GM12878 (cell line): Measurements from ENCODE around the gene RCOR1. TPM values are rescaled to one million over a fixed set of nuclear protein-coding genes. Genes with fewer than 3 reads are reported as not detected.

Source experiments
- ATAC-seq: fragments of 200-7000 bp; cut with Tn5 transposase; 3 replicates; pipeline ENCODE4 v1.9.1; 2020; ENCODE audit warnings: mild to moderate bottlenecking, moderate library complexity
- Bru-seq: library from RNA; stranded (reverse); fragments of 400-500 nt; gene quantifications from one replicate; lab custom pipeline; 2021; lab: Mats Ljungman, UMichigan
- BruChase-seq, 2 experiments: library from RNA; stranded (reverse); fragments of 400-500 nt; gene quantifications; one replicate each; lab custom pipeline; 2021; lab: Mats Ljungman, UMichigan
- BruUV-seq: library from RNA; stranded (reverse); fragments of 400-500 nt; replicated peaks from 2 replicates; lab custom pipeline; 2021; lab: Mats Ljungman, UMichigan
- CTCF ChIA-PET: fragments of 300-600 bp; sonication (Branson Sonifier 250); formaldehyde crosslinking; extraction: SDS; loops from one replicate; lab custom pipeline; 2021; ENCODE audit warnings: inconsistent platforms; lab: Yijun Ruan, JAX
- POLR2A ChIA-PET: fragments of 350-600 bp; formaldehyde crosslinking; extraction: SDS; loops from one replicate; lab custom pipeline; 2021; ENCODE audit warnings: inconsistent platforms; lab: Charles Lee
- RAD21 ChIA-PET: fragments of 300-600 bp; sonication (Branson Sonifier 250); formaldehyde crosslinking; loops from one replicate; lab custom pipeline; 2023; ENCODE audit warnings: antibody characterized with exemption; ENCODE audit not compliant: unreplicated experiment; lab: Charles Lee
- SMC1A ChIA-PET: fragments of 300-600 bp; sonication (Branson Sonifier 250); formaldehyde crosslinking; loops from one replicate; lab custom pipeline; 2023; ENCODE audit not compliant: unreplicated experiment, uncharacterized antibody; lab: Charles Lee
- DNase-seq: peaks from one replicate; pipeline ENCODE4 v3.0.0-alpha.2; 2011; ENCODE audit warnings: low read depth, low spot score
- FAIRE-seq: peaks from 3 replicates; lab custom pipeline; 2011; peaks lifted over from hg19 to GRCh38; lab: Jason Lieb, UNC
- H2AFZ ChIP-seq: 2 replicates; pipeline ENCODE4 v1.6.0; 2011; ENCODE audit warnings: low read depth, low read length, control low read depth; ENCODE audit not compliant: control insufficient read depth
- H3K27ac ChIP-seq: 2 replicates; pipeline ENCODE4 v1.5.1; 2011; ENCODE audit warnings: control low read depth; ENCODE audit not compliant: control insufficient read depth, insufficient read depth
- H3K27me3 ChIP-seq, 2 experiments: replicated peaks in 1 of 2; 2 replicates each; pipeline versions ENCODE4 v1.6.0 to v1.6.1; 2011; ENCODE audit warnings: low read length in 1 of 2; ENCODE audit not compliant: control insufficient read depth in 2 of 2, insufficient read depth in 2 of 2
- H3K36me3 ChIP-seq, 2 experiments: 2 replicates each; pipeline ENCODE4 v1.5.1; 2011; ENCODE audit warnings: low read length in 1 of 2; ENCODE audit not compliant: control insufficient read depth in 2 of 2, insufficient read depth in 2 of 2
- H3K4me1 ChIP-seq: 2 replicates; pipeline ENCODE4 v1.6.1; 2011; ENCODE audit warnings: mild to moderate bottlenecking, low read length, moderate library complexity, mixed read lengths; ENCODE audit not compliant: control insufficient read depth, insufficient read depth
- H3K4me2 ChIP-seq: 2 replicates; pipeline ENCODE4 v1.6.0; 2011; ENCODE audit warnings: control low read depth; ENCODE audit not compliant: control insufficient read depth, insufficient read depth
- H3K4me3 ChIP-seq: fragments of 200-600 bp; sonication (generic); 2 replicates; pipeline ENCODE4 v1.5.1; 2016
- H3K79me2 ChIP-seq: 2 replicates; pipeline ENCODE4 v1.6.0; 2011; ENCODE audit warnings: low read length; ENCODE audit not compliant: control insufficient read depth, insufficient read depth
- H3K9ac ChIP-seq: 2 replicates; pipeline ENCODE4 v1.8.0; 2011; ENCODE audit warnings: low read length, control low read depth, mixed read lengths; ENCODE audit not compliant: control insufficient read depth, insufficient read depth
- H3K9me3 ChIP-seq: replicated peaks from 3 replicates; pipeline ENCODE4 v1.5.1; 2011; ENCODE audit warnings: mild to moderate bottlenecking, low read length; ENCODE audit not compliant: control insufficient read depth, insufficient read depth
- H4K20me1 ChIP-seq: 2 replicates; pipeline ENCODE4 v1.6.0; 2011; ENCODE audit not compliant: control insufficient read depth, insufficient read depth
- FOXM1 ChIP-seq: IDR thresholded peaks from 2 replicates; pipeline ENCODE4 v1.6.1; 2012; ENCODE audit warnings: low read depth, mild to moderate bottlenecking, inconsistent platforms, low read length, moderate library complexity
- HDAC6 ChIP-seq: fragments of 200-600 bp; sonication (generic); IDR thresholded peaks from one replicate; pipeline ENCODE4 v1.8.0; 2017; ENCODE audit warnings: antibody characterized with exemption; ENCODE audit not compliant: unreplicated experiment
- MEF2A ChIP-seq: IDR thresholded peaks from 2 replicates; pipeline ENCODE4 v1.6.1; 2011; ENCODE audit warnings: low read depth, mild to moderate bottlenecking, low read length, moderate library complexity; ENCODE audit not compliant: insufficient read depth
- PAX5 ChIP-seq: IDR thresholded peaks from 2 replicates; pipeline ENCODE4 v1.6.1; 2011; ENCODE audit warnings: low read depth, low read length, borderline replicate concordance
- RB1 ChIP-seq: fragments of 450-650 bp; formaldehyde crosslinking; IDR thresholded peaks from 2 replicates; pipeline ENCODE4 v1.6.1; 2017; ENCODE audit warnings: mild to moderate bottlenecking, borderline replicate concordance
- SRF ChIP-seq, 2 experiments: IDR thresholded peaks; 2 replicates each; pipeline ENCODE4 v1.6.1; 2011; ENCODE audit warnings: low read depth in 2 of 2, low read length in 2 of 2, mild to moderate bottlenecking in 1 of 2, moderate library complexity in 1 of 2
- TBL1XR1 ChIP-seq: IDR thresholded peaks from 2 replicates; pipeline ENCODE4 v1.6.1; 2012; ENCODE audit warnings: low read depth, low read length, improper control_type of control experiment
- ZBTB33 ChIP-seq: fragments of 450-650 bp; IDR thresholded peaks from 2 replicates; pipeline ENCODE4 v1.6.1; 2017; ENCODE audit warnings: mild to moderate bottlenecking
- WGBS: methylation state at CpG from one replicate; pipeline ENCODE4 v1.1.6; 2016; ENCODE audit warnings: low lambda C conversion rate; ENCODE audit not compliant: insufficient replicate concordance, insufficient coverage; ENCODE audit errors: missing lambda C conversion rate; 5-methylcytosine and 5-hydroxymethylcytosine counted together
- in situ Hi-C: fragments of 300-500 bp; cut with MboI; formaldehyde crosslinking; loops from 9 replicates; pipeline ENCODE4 v1.14.3; 2018; ENCODE audit warnings: mixed read lengths
- intact Hi-C: fragments of 100-400 bp; cut with micrococcal nuclease; formaldehyde crosslinking; loops from one replicate; pipeline ENCODE4 v1.14.2; 2022; ENCODE audit not compliant: unreplicated experiment
- long read RNA-seq, 2 experiments: library from polyadenylated mRNA; unstranded; transcript quantifications; one replicate each; pipeline ENCODE4 v2.0.0, GENCODE V29; 2019 to 2020
- polyA minus RNA-seq, 3 experiments: library from RNA; depleted of rRNA, polyadenylated mRNA; stranded (reverse); fragments of >200 nt; gene quantifications; 2 replicates each; pipeline ENCODE4 v1.2.3, GENCODE V29; 2011
- polyA plus RNA-seq, 11 experiments: library from polyadenylated mRNA; depleted of rRNA in 4 of 11; unstranded in 6 of 11; stranded (reverse) in 5 of 11; fragments of >200 nt; fragmentation: Nextera tagmentation in 4 of 11; fragmentation: Illumina TruSeq in 1 of 11; extraction: Ambion mirVana in 4 of 11; extraction: Trizol in 1 of 11; gene quantifications; 1 replicate in 1 of 11; 2 replicates in 10 of 11; pipeline versions ENCODE4 v1.2.1 to v1.2.3, GENCODE V29; 2011 to 2016; ENCODE audit warnings: inconsistent platforms in 2 of 11, missing spikeins in 2 of 11, low read depth in 1 of 11
- total RNA-seq, 4 experiments: library from RNA; depleted of rRNA in 3 of 4; stranded (reverse); fragments of >200 nt in 3 of 4; fragmentation: Illumina TruSeq in 1 of 4; extraction: Trizol in 1 of 4; gene quantifications; 2 replicates each; pipeline versions ENCODE4 v1.2.1 to v1.2.3, GENCODE V29; 2013 to 2021
- TF ChIP-seq, protein P1 (sequence below): fragments of 450-650 bp; formaldehyde crosslinking; IDR thresholded peaks from 2 replicates; pipeline ENCODE4 v1.4.0; 2020; ENCODE audit warnings: mild to moderate bottlenecking, moderate library complexity
- TF ChIP-seq, protein P2 (sequence below): fragments of 450-650 bp; IDR thresholded peaks from 2 replicates; pipeline ENCODE4 v1.6.1; 2014; ENCODE audit warnings: mild to moderate bottlenecking

RCOR1 gene
- total RNA-seq (2013; cell fraction: nucleolus; rRNA removed): 26.6 and 29.6 TPM in 2 replicates
- 4.1 and 4.3 TPM in 2 replicates for total RNA-seq (2014; rRNA removed)
- 6.5 and 9.4 TPM in 2 replicates for total RNA-seq (2014; rRNA removed; fragmentation: Illumina TruSeq; extraction: Trizol)
- total RNA-seq (2021): 10.4 and 12.2 TPM in 2 replicates
- polyA plus RNA-seq (2011; ENCODE audit: low read depth): 4.0 TPM
- polyA plus RNA-seq (2011; rRNA removed): 10.3 and 11.2 TPM in 2 replicates
- polyA plus RNA-seq (2011; cell fraction: cytosol; rRNA removed): 5.1 and 7.3 TPM in 2 replicates
- 9.4 and 13.1 TPM in 2 replicates for polyA plus RNA-seq (2011; cell fraction: nucleus; rRNA removed)
- 4.8 and 6.6 TPM in 2 replicates for polyA plus RNA-seq (2012)
- 8.1 and 8.6 TPM in 2 replicates for polyA plus RNA-seq (2014; fragmentation: Illumina TruSeq; extraction: Trizol)
- 1 to 10 TPM; 1.9 to 2.2 TPM for polyA plus RNA-seq (2014; fragmentation: Nextera tagmentation; extraction: Ambion mirVana)
- polyA plus RNA-seq (2014; rRNA removed): 4.8 and 5.0 TPM in 2 replicates
- 1 to 10 TPM; 1.6 to 1.8 TPM for polyA plus RNA-seq (2016; fragmentation: Nextera tagmentation; extraction: Ambion mirVana)
- 11.4 and 11.7 TPM in 2 replicates for polyA minus RNA-seq (2011; rRNA and poly(A)+ RNA removed)
- polyA minus RNA-seq (2011; cell fraction: cytosol; rRNA and poly(A)+ RNA removed): 4.0 and 5.1 TPM in 2 replicates
- polyA minus RNA-seq (2011; cell fraction: nucleus; rRNA and poly(A)+ RNA removed): 6.2 and 11.2 TPM in 2 replicates
- Bru-seq, nascent RNA: percentile 77 among the genes with signal in this experiment
- BruChase-seq, experiment 1, labeled RNA remaining after a 6-hour chase: percentile 79 among the genes with signal in this experiment
- percentile 79 among the genes with signal in this experiment for BruChase-seq, experiment 2, labeled RNA remaining after a 2-hour chase
- long read RNA-seq, experiment 1: 0 reads
- long read RNA-seq, experiment 2, partial matches to known transcripts: 0 of 2 reads
- long read RNA-seq, experiment 2, other reads (novel, unspliced or antisense): 2 of 2 reads

DNA sequence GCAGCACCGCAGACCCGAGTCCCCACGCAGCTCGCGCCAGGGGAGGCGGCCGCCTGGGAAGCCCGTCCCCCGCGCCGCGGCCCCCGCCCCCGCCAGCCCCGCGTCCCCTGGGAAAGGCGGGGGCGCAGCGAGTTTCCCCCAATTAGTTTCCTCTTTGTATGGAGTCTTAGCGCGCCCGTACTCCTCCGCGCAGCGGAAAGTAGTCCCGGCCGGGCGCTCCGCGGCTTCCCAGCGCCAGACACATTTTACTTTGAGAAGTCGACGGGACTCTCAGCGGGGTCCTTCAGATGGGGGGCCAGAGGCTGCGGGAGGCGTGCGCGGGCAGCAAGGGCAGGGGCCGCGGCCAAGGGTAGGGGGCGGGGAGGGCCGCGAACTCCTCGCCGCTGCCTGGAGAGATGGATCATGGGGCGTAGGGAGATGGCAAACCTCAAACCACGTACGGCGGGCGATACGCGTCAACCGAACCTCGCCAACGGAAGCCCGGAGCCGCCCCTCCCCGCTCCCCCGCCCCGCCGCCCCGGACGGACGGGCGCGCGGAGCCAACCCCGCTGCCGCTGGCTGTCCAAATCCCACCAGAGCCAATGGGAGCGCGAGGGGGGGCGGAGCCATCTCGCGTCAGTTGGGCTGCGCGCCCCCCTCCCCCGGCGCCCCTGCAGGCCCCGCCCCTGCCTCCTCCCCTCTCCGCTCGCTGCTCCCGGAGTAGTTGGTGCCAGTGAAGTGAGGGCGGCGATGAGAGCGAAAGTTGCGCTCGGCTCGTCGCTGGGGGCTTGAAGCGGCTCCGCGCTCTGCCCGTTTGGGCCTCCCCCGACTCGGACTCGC is at the start of gene RCOR1:
RCOR1 (plus strand) TSS at position 706 of the 819 bp plus-strand sequence. CDS start 238 bp downstream, outside the sequence.
- no TSS peak for BruUV-seq
- FAIRE-seq: peak; percentile 69
- ChIA-PET SMC1A (interaction anchor here (0.8 to 1.5 kb wide), 4 partner anchors 16 to 67 kb away, joined by 3 to 5 read pairs (median 4); no protein-coding TSS in a partner anchor), POLR2A (interaction anchor here (0.9 to 3.3 kb wide), 2 partner anchors 16 to 68 kb away, joined by 4 to 24 read pairs; no protein-coding TSS in a partner anchor), RAD21 (interaction anchor here (1.2 to 1.5 kb wide), 3 partner anchors 60 to 103 kb away, joined by 3 to 14 read pairs (median 7); no protein-coding TSS in a partner anchor), CTCF (interaction anchor here (1.0 to 1.4 kb wide), 4 partner anchors 15 to 67 kb away, joined by 3 to 6 read pairs (median 4); no protein-coding TSS in a partner anchor)
- peak within 1 kb of the TSS; percentile 83 for H3K9ac ChIP-seq
- peak within 1 kb of the TSS; percentile 88 for H3K4me2 ChIP-seq
- H2AFZ ChIP-seq: peak within 1 kb of the TSS; percentile 82
- peak within 1 kb of the TSS; percentile 96 for H3K4me3 ChIP-seq
- 0 out of 2 replicates have a peak, but pooled peaks cover 4% of the 10 kb centered on the region for H3K4me1 ChIP-seq
- in situ Hi-C loops: no loop called here
- H3K9me3 ChIP-seq: no peaks in the 10 kb centered on the region
- H3K27ac ChIP-seq: peak within 1 kb of the TSS; percentile 92
- H3K27me3 ChIP-seq: no peaks in the 10 kb centered on the region; a peak in 1 of 4 replicates
- no peaks in the 10 kb centered on the region for H3K36me3 ChIP-seq
- intact Hi-C loops: loop anchor here (2.0 to 10.0 kb wide), 4 partner anchors 17 to 323 kb away; no protein-coding TSS in a partner anchor
- WGBS: under 1% methylated on average over 52 of the region's 96 CpGs
- no peaks in the 10 kb centered on the region for H4K20me1 ChIP-seq
- peak; percentile 89 for ATAC-seq
- H3K79me2 ChIP-seq: peaks cover 33% of the 10 kb centered on the region
- peak; percentile 80 for DNase-seq
- TF ChIP-seq ZBTB33 (no peak), MEF2A (0 out of 2 replicates have a peak, but pooled peaks have one; percentile 9), PAX5 (no peak), TBL1XR1 (peak; percentile 55; the same call in 1 of the 2 replicates), FOXM1 (no peak; the same call in 1 of the 2 replicates), HDAC6 (no peak), RB1 (peak; percentile 92; the same call in 1 of the 2 replicates), SRF (IDR thresholded peaks at IDR 0.05; ENCODE audit: low read depth in 2 of 2, low read length in 2 of 2) (0 out of 4 replicates have a peak, but pooled peaks of 1 of the 2 experiments have one; percentile 33)
- TF ChIP-seq, protein P1, sequence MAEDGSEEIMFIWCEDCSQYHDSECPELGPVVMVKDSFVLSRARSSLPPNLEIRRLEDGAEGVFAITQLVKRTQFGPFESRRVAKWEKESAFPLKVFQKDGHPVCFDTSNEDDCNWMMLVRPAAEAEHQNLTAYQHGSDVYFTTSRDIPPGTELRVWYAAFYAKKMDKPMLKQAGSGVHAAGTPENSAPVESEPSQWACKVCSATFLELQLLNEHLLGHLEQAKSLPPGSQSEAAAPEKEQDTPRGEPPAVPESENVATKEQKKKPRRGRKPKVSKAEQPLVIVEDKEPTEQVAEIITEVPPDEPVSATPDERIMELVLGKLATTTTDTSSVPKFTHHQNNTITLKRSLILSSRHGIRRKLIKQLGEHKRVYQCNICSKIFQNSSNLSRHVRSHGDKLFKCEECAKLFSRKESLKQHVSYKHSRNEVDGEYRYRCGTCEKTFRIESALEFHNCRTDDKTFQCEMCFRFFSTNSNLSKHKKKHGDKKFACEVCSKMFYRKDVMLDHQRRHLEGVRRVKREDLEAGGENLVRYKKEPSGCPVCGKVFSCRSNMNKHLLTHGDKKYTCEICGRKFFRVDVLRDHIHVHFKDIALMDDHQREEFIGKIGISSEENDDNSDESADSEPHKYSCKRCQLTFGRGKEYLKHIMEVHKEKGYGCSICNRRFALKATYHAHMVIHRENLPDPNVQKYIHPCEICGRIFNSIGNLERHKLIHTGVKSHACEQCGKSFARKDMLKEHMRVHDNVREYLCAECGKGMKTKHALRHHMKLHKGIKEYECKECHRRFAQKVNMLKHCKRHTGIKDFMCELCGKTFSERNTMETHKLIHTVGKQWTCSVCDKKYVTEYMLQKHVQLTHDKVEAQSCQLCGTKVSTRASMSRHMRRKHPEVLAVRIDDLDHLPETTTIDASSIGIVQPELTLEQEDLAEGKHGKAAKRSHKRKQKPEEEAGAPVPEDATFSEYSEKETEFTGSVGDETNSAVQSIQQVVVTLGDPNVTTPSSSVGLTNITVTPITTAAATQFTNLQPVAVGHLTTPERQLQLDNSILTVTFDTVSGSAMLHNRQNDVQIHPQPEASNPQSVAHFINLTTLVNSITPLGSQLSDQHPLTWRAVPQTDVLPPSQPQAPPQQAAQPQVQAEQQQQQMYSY: no peak
- TF ChIP-seq, protein P2, sequence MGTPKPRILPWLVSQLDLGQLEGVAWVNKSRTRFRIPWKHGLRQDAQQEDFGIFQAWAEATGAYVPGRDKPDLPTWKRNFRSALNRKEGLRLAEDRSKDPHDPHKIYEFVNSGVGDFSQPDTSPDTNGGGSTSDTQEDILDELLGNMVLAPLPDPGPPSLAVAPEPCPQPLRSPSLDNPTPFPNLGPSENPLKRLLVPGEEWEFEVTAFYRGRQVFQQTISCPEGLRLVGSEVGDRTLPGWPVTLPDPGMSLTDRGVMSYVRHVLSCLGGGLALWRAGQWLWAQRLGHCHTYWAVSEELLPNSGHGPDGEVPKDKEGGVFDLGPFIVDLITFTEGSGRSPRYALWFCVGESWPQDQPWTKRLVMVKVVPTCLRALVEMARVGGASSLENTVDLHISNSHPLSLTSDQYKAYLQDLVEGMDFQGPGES: no peak
